ENCODE results near the gene OR5AU1. TPM values are rescaled to one million over a fixed set of nuclear protein-coding genes. Genes with fewer than 3 reads are reported as not detected.

Gene OR5AU1
- total RNA-seq, 4 donors from 2014 or later, result not detected

Small RNA genes lying within 50 kb of the gene (small RNA-seq; reads per million reads assigned to genes)
- not detected for gene RNU6-252P

Other genes with a start within 250 kb of the OR5AU1 start
- 1 to 10 TPM; 1.1 to 9.0 (median 6.2) TPM for gene RNASE2, start 200.6 kb downstream of the OR5AU1 start, total RNA-seq
- 10 to 100 TPM; 66.9 to 85.8 (median 71.2) TPM for gene METTL17, start 166.1 kb downstream of the OR5AU1 start, total RNA-seq
- not detected for gene SLC39A2, start 156.8 kb downstream of the OR5AU1 start, total RNA-seq
- 100 to 1,000 TPM; 125 to 293 (median 215) TPM for gene NDRG2, start 131.0 kb downstream of the OR5AU1 start, total RNA-seq
- not detected for gene TPPP2, start 125.8 kb downstream of the OR5AU1 start, total RNA-seq
- gene RNASE13, start 121.3 kb downstream of the OR5AU1 start, total RNA-seq, result not detected
- not detected for gene RNASE7, start 113.7 kb downstream of the OR5AU1 start, total RNA-seq
- not detected for gene RNASE8, start 98.2 kb downstream of the OR5AU1 start, total RNA-seq
- gene ARHGEF40, start 85.8 kb downstream of the OR5AU1 start, total RNA-seq, result 100 to 1,000 TPM in 1 of 4 donors, 10 to 100 TPM in 3; 32.3 to 109 (median 46.9) TPM
- gene ZNF219, start 57.4 kb downstream of the OR5AU1 start, total RNA-seq, result 10 to 100 TPM; 15.2 to 54.1 (median 38.4) TPM
- 1 to 10 TPM in 1 of 4 donors, under 1 TPM in 1, not detected in 2; 0.44 to 1.8 TPM for gene TMEM253, start 55.0 kb downstream of the OR5AU1 start, total RNA-seq
- 100 to 1,000 TPM; 298 to 466 (median 406) TPM for gene HNRNPC, start 113.4 kb upstream of the OR5AU1 start, total RNA-seq
- under 1 TPM in 3 of 4 donors, not detected in 1; 0.16 to 0.68 (median 0.22) TPM for gene RPGRIP1, start 124.0 kb upstream of the OR5AU1 start, total RNA-seq
- gene SUPT16H, start 228.0 kb upstream of the OR5AU1 start, total RNA-seq, result 10 to 100 TPM; 54.8 to 73.7 (median 57.7) TPM

All from subcutaneous adipose tissue (tissue), 4 donors.